Activated CD4-positive, alpha-beta memory T cell treated with anti-CD3 and anti-CD28 coated beads, Interleukin-2, amount 10 ng/mL, durations not matched to agents 7 days and 5 days (primary cell): ENCODE data around the gene NFATC4. TPM values are rescaled to one million over a fixed set of nuclear protein-coding genes. Genes with fewer than 3 reads are reported as not detected.

Source experiments
- CTCF ChIA-PET: fragments of 350-600 bp; sonication (Branson Sonifier 250); formaldehyde crosslinking; loops from one replicate; lab custom pipeline; 2021; ENCODE audit warnings: antibody characterized with exemption, inconsistent platforms; lab: Charles Lee
- POLR2A ChIA-PET: fragments of 350-600 bp; sonication (Branson Sonifier 250); formaldehyde crosslinking; loops from one replicate; lab custom pipeline; 2021; ENCODE audit warnings: antibody characterized with exemption; lab: Charles Lee
- DNase-seq: peaks from one replicate; pipeline ENCODE4 v3.0.0-alpha.2; 2020
- H3K27ac Mint-ChIP-seq: one replicate; pipeline ENCODE4 v1.8.0; 2021; ENCODE audit warnings: mild to moderate bottlenecking, mixed read lengths
- H3K27me3 Mint-ChIP-seq: one replicate; pipeline ENCODE4 v1.8.0; 2021; ENCODE audit warnings: mixed read lengths
- H3K36me3 Mint-ChIP-seq: one replicate; pipeline ENCODE4 v1.8.0; 2021; ENCODE audit warnings: low read depth, mixed read lengths
- H3K4me1 Mint-ChIP-seq: one replicate; pipeline ENCODE4 v1.8.0; 2021; ENCODE audit warnings: mixed read lengths
- H3K4me3 Mint-ChIP-seq: one replicate; pipeline ENCODE4 v1.8.0; 2021; ENCODE audit warnings: mild to moderate bottlenecking, mixed read lengths
- H3K9me3 Mint-ChIP-seq: one replicate; pipeline ENCODE4 v1.8.0; 2021; ENCODE audit warnings: mixed read lengths
- total RNA-seq, 2 experiments: library from RNA; stranded (reverse); gene quantifications; one replicate each; pipeline ENCODE4 v1.2.3, GENCODE V29; 2021

NFATC4 gene
- total RNA-seq, 2 experiments from 2014 or later, result not detected

DNA sequence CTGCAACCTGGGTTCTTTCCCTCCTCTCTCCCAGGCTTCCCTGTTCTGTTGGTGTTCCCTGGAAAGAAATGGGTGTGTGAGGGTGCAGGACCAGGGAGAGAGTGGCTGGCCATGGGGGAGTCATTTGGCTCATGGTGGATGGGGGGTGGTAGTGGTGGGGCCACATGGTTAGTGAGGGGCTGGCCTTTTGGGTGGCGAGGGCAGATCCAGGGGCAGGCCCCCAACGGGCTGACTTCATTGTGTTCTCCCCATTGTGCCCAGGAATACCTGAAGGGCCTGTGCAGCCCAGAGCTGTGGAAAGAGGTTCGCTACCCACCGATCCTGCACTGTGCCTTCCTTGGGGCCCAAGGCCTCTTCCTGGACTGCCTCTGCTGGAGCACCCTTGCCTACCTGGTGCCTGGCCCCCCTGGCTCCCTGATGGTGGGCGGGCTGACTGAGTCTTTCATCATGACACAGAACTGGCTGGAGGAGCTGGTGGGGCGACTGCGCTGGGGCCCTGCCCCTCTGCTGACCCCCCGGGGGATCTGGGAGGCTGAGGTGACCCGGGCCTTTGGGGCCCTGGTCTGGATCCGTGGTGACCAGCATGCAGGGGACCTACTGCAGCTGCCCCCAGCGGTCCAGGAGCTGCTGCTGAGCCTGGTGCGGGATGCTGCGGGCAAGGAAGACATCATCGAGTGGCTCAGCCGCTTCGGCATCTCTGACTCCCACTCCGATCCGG lies 39.8 kb downstream of the NFATC4 start:
- DNase-seq, result no peak
- no peak overlapping the region for H3K4me3 Mint-ChIP-seq
- H3K27me3 Mint-ChIP-seq, result peaks cover 31% of the 10 kb centered on the region
- no peaks in the 10 kb centered on the region for H3K4me1 Mint-ChIP-seq
- no peaks in the 10 kb centered on the region for H3K36me3 Mint-ChIP-seq
- H3K27ac Mint-ChIP-seq, result no peak overlapping the region
- POLR2A ChIA-PET, result interaction anchor here (1.2 kb wide), 1 partner anchor 12 kb away, joined by 3 read pairs; no protein-coding TSS in a partner anchor
- no peaks in the 10 kb centered on the region for H3K9me3 Mint-ChIP-seq
- CTCF ChIA-PET, result interaction anchor here (2.4 to 4.4 kb wide), 2 partner anchors 24 to 75 kb away, joined by 14 to 16 read pairs; no protein-coding TSS in a partner anchor

DNA sequence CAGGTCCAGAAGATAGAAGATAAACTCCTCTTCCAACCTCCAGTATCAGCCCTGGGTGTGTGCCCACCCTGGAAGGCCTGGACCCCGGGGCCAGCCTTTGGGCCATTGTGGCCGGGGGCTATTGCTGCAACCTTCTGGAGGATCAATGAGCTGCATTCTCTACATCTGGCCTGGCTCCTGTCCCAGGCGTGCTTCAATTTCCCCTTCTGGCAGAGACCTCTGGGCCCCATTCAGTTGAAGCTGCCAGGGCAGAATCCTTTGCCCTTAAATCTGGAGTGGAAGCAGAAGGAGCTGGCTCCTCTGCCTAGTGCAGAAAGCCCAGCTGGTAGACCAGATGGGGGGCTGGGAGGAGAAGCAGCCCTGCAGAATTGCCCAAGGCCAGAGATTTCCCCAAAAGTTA lies 40.8 kb downstream of the NFATC4 start:
- H3K27ac Mint-ChIP-seq, result no peak overlapping the region
- no peak for DNase-seq
- H3K9me3 Mint-ChIP-seq, result no peaks in the 10 kb centered on the region
- POLR2A ChIA-PET, result interaction anchor here (1.1 to 1.7 kb wide), 3 partner anchors 11 to 21 kb away, joined by 3 to 4 read pairs (median 4); partner anchors contain the start of genes CBLN3 and KHNYN
- H3K27me3 Mint-ChIP-seq, result peaks cover 23% of the 10 kb centered on the region
- H3K4me1 Mint-ChIP-seq, result no peaks in the 10 kb centered on the region
- CTCF ChIA-PET, result interaction anchor here (1.0 to 4.4 kb wide), 4 partner anchors 14 to 76 kb away, joined by 3 to 18 read pairs (median 10); no protein-coding TSS in a partner anchor
- H3K36me3 Mint-ChIP-seq, result no peaks in the 10 kb centered on the region
- H3K4me3 Mint-ChIP-seq, result no peak overlapping the region

DNA sequence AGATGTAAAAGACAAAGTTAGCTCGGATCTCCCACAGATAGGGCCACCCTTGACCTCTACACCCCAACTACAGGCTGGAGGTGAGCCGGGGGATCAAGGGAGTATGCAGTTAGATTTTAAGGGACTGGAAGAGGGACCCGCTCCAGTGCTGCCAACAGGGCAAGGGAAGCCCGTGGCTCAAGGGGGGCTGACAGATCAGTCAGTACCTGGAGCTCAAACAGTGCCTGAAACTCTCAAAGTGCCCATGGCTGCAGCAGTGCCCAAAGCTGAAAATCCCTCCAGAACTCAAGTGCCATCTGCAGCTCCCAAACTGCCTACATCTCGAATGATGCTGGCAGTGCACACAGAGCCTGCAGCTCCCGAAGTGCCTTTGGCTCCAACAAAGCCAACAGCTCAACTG lies 41.2 kb downstream of the NFATC4 start:
- H3K36me3 Mint-ChIP-seq, result no peaks in the 10 kb centered on the region
- ChIA-PET POLR2A (interaction anchor here (1.1 to 1.7 kb wide), 3 partner anchors 10 to 20 kb away, joined by 3 to 4 read pairs (median 4); partner anchors contain the start of genes CBLN3 and KHNYN), CTCF (interaction anchor here (1.0 to 4.4 kb wide), 4 partner anchors 13 to 76 kb away, joined by 3 to 18 read pairs (median 10); no protein-coding TSS in a partner anchor)

DNA sequence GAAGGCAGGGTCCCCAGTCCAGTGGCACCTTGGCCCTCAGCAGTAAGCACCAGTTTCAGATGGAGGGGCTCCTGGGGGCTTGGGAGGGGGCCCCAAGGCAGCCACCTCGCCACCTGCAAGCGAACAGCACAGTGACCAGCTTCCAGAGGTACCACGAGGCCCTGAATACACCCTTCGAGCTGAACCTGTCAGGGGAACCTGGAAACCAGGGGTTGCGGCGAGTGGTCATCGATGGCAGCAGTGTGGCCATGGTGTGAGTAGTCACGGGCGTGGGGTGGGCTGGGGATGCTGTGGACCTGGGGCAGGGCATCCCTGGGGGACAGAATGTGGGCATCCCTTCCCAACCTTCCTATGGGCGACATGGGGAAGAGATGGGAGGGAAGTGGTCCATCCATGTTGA lies 42.0 kb downstream of the NFATC4 start:
- H3K36me3 Mint-ChIP-seq, result no peaks in the 10 kb centered on the region
- no peak overlapping the region for H3K4me3 Mint-ChIP-seq
- ChIA-PET POLR2A (interaction anchor here (1.3 to 1.7 kb wide), 3 partner anchors 9 to 21 kb away, joined by 3 to 7 read pairs (median 4); no protein-coding TSS in a partner anchor), CTCF (interaction anchor here (1.4 to 4.4 kb wide), 4 partner anchors 14 to 77 kb away, joined by 3 to 18 read pairs (median 12); no protein-coding TSS in a partner anchor)
- no peaks in the 10 kb centered on the region for H3K4me1 Mint-ChIP-seq
- no peak overlapping the region for H3K27ac Mint-ChIP-seq
- no peak for DNase-seq
- H3K9me3 Mint-ChIP-seq, result no peaks in the 10 kb centered on the region
- peaks cover 11% of the 10 kb centered on the region for H3K27me3 Mint-ChIP-seq

More for the DNA sequence above, 41.2 kb downstream of the NFATC4 start:
- Mint-ChIP-seq H3K4me1 (no peaks in the 10 kb centered on the region), H3K4me3 (no peak overlapping the region), H3K27me3 (peaks cover 19% of the 10 kb centered on the region), H3K27ac (no peak overlapping the region), H3K9me3 (no peaks in the 10 kb centered on the region)
- DNase-seq, result no peak

DNA sequence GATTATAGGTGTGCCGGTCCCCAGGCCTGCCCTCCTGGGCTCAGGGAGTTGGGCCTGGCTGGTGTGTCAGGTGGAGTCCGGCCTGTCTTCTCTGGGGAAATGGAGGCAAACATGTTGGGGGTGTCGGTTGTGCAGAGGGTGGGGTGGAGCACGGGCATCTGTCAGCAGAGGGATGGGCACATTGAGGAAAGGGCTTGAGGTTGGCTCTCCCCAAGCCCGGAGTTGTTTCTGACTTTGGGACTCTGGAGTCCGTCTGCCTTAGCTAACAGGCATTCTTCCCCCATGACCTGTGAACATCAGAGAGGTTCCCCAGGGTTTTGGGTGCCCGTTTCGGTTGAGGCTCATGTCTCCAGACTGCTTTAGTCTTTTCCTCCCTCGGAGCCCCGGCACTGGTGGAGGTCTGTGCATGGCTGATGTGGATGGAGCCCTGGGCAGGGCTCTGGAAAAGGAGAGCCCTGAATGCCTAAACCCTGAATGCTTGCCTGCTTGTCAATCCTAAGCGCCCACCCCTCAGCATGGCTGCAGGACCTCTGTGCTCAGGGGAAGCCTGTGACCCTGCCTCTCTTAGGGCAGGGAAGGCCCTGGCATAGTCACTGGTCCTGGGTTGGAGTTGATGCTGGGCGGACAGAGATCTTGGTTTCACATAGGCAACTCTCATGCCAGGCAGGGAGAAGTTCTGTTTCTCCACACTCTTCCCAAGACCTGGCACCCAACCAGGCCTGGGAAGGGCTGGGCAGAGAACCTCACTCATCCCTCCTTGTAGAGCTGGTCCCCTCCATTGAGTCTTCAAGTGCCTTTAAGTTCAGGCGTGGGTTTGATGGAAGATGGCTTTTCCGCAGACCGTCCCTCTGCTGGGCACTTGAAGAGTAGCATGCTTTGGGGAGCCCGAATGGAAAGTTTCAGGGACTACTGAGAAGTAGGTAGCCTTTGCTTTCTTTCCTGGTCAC lies 43.7 kb downstream of the NFATC4 start:
- H3K36me3 Mint-ChIP-seq, result no peaks in the 10 kb centered on the region
- no peak overlapping the region for H3K27ac Mint-ChIP-seq
- POLR2A ChIA-PET, result interaction anchor here (1.5 to 3.5 kb wide), 2 partner anchors 19 kb away, joined by 7 to 20 read pairs; partner anchors contain the start of genes CBLN3 and KHNYN
- DNase-seq, result peak; percentile 43
- H3K27me3 Mint-ChIP-seq, result peaks cover 6% of the 10 kb centered on the region
- no peaks in the 10 kb centered on the region for H3K4me1 Mint-ChIP-seq
- no peak overlapping the region for H3K4me3 Mint-ChIP-seq
- CTCF ChIA-PET, result interaction anchor here (2.8 to 4.4 kb wide), 3 partner anchors 13 to 79 kb away, joined by 9 to 18 read pairs (median 16); no protein-coding TSS in a partner anchor
- no peaks in the 10 kb centered on the region for H3K9me3 Mint-ChIP-seq

DNA sequence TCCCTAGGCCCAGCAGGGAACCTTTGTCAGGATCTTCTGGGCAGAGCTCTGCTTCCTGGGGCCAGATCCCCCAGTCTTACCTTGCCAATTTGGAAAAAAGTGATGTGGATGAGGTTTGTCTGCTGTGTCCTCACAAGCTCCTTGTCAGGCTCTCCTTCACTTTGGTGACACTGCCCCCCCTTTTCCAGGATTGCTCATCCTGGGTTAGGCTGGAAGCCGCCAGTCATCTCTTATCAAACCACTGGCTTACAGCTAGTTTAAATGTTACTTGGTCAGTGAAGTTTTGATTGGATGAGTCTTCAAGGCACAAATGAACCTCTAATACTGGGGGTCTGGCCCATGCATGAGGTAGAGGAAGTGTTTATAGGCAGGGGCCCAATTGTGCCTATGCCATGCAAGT lies 46.1 kb downstream of the NFATC4 start:
- Mint-ChIP-seq H3K27ac (no peak overlapping the region), H3K4me1 (no peaks in the 10 kb centered on the region), H3K9me3 (no peaks in the 10 kb centered on the region), H3K36me3 (no peaks in the 10 kb centered on the region), H3K4me3 (no peak overlapping the region), H3K27me3 (peaks cover 6% of the 10 kb centered on the region)
- CTCF ChIA-PET, result interaction anchor here (0.6 to 1.5 kb wide), 5 partner anchors 9 to 80 kb away, joined by 3 to 10 read pairs (median 4); no protein-coding TSS in a partner anchor
- DNase-seq, result no peak
- POLR2A ChIA-PET, result interaction anchor here (0.7 to 3.5 kb wide), 2 partner anchors 11 to 17 kb away, joined by 3 to 20 read pairs; partner anchors contain the start of genes CBLN3 and KHNYN

DNA sequence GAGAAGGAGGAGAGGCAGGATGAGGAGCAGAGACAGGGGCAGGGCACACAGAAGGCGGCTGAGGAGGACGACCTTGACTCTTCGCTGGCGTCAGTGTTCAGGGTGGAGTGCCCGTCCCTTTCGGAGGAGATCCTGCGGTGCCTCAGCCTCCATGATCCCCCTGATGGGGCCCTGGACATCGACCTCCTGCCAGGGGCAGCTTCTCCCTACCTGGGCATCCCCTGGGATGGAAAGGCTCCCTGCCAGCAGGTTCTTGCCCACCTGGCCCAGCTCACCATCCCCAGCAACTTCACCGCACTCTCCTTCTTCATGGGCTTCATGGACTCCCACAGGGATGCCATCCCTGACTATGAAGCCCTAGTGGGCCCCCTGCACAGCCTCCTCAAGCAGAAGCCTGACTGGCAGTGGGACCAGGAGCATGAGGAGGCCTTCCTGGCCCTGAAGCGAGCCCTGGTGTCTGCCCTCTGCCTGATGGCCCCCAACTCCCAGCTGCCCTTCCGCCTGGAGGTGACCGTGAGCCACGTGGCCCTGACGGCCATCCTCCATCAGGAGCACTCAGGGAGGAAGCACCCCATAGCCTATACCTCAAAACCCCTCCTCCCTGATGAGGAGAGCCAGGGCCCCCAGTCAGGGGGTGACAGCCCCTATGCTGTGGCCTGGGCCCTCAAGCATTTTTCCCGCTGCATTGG lies 46.9 kb downstream of the NFATC4 start:
- Mint-ChIP-seq H3K27me3 (peaks cover 6% of the 10 kb centered on the region), H3K27ac (no peak overlapping the region), H3K4me1 (no peaks in the 10 kb centered on the region), H3K9me3 (no peaks in the 10 kb centered on the region), H3K4me3 (no peak overlapping the region), H3K36me3 (no peaks in the 10 kb centered on the region)
- CTCF ChIA-PET, result interaction anchor here (1.1 kb wide), 1 partner anchor 81 kb away, joined by 3 read pairs; no protein-coding TSS in a partner anchor
- no peak for DNase-seq
- POLR2A ChIA-PET, result interaction anchor here (3.5 kb wide), 1 partner anchor 16 kb away, joined by 20 read pairs; the partner anchor contains the start of genes CBLN3 and KHNYN

DNA sequence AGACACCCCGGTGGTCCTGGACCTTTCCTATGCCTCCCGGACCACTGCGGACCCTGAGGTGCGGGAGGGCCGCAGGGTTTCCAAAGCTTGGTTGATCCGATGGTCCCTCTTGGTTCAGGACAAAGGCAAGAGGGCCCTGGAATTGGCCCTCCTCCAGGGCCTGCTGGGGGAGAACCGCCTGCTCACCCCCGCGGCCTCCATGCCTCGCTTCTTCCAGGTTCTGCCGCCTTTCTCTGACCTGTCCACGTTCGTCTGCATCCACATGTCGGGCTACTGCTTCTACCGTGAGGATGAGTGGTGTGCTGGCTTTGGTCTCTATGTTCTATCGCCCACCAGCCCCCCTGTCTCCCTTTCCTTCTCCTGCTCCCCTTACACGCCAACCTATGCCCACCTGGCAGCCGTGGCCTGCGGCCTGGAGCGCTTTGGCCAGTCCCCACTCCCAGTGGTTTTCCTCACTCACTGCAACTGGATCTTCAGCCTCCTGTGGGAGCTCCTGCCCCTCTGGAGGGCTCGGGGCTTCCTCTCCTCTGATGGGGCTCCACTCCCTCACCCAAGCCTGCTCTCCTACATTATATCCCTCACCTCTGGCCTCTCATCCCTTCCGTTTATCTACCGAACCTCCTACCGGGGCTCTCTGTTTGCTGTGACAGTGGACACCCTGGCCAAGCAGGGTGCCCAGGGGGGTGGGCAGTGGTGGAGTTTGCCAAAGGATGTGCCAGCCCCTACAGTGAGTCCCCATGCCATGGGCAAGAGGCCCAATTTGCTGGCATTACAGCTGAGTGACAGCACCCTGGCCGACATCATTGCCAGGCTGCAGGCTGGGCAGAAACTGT lies 47.7 kb downstream of the NFATC4 start:
- Mint-ChIP-seq H3K4me1 (no peaks in the 10 kb centered on the region), H3K36me3 (no peaks in the 10 kb centered on the region), H3K4me3 (no peak overlapping the region), H3K9me3 (no peaks in the 10 kb centered on the region), H3K27me3 (peaks cover 3% of the 10 kb centered on the region), H3K27ac (no peak overlapping the region)
- CTCF ChIA-PET, result no interaction called here
- DNase-seq, result no peak
- POLR2A ChIA-PET, result interaction anchor here (4.5 kb wide), 1 partner anchor 14 kb away, joined by 48 read pairs; the partner anchor contains the start of genes CBLN3 and KHNYN

DNA sequence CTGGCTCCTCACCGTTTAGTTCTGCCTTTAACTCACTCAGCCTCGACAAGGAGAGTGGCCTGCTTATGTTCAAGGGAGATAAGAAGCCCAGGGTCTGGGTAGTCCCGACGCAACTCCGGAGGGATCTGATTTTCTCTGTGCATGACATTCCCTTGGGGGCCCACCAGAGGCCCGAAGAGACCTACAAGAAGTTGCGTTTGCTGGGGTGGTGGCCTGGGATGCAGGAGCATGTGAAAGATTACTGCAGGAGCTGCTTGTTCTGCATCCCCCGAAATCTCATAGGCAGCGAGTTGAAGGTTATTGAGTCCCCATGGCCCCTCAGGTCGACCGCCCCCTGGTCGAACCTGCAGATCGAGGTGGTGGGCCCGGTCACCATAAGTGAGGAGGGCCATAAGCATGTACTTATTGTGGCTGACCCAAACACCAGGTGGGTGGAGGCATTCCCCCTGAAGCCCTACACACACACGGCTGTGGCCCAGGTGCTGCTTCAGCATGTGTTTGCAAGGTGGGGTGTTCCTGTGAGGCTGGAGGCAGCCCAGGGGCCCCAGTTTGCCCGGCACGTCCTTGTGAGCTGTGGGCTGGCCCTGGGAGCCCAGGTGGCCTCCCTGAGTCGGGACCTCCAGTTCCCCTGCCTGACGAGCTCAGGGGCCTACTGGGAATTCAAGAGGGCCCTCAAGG lies 48.4 kb downstream of the NFATC4 start:
- Mint-ChIP-seq H3K36me3 (no peaks in the 10 kb centered on the region), H3K4me1 (no peaks in the 10 kb centered on the region), H3K27ac (no peak overlapping the region), H3K9me3 (no peaks in the 10 kb centered on the region), H3K27me3 (no peaks in the 10 kb centered on the region), H3K4me3 (no peak overlapping the region)
- POLR2A ChIA-PET, result interaction anchor here (4.5 kb wide), 1 partner anchor 13 kb away, joined by 48 read pairs; the partner anchor contains the start of genes CBLN3 and KHNYN
- CTCF ChIA-PET, result no interaction called here
- DNase-seq, result no peak

DNA sequence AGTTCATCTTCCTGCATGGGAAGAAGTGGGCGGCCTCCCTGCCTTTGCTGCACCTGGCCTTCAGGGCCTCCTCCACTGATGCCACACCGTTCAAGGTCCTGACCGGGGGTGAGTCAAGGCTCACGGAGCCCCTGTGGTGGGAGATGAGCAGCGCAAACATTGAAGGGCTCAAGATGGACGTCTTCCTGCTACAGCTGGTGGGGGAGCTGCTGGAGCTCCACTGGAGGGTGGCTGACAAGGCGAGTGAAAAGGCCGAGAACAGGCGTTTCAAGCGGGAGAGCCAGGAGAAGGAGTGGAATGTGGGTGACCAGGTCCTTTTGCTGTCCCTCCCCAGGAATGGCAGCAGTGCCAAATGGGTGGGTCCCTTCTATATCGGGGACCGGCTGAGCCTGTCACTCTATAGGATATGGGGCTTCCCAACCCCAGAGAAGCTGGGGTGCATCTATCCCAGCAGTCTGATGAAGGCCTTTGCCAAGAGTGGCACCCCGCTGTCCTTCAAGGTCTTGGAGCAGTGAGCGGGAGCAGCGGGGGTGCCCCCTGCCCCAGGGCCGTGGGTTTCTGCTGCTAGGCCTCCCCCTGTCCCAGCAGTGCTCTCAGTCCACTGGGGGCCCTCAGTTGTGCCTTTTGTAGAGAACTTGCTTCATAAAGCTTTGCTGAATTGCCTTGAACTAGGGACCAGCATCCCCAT lies 49.1 kb downstream of the NFATC4 start:
- Mint-ChIP-seq H3K9me3 (no peaks in the 10 kb centered on the region), H3K4me1 (no peaks in the 10 kb centered on the region), H3K27ac (no peak overlapping the region), H3K36me3 (no peaks in the 10 kb centered on the region), H3K4me3 (no peak overlapping the region), H3K27me3 (no peaks in the 10 kb centered on the region)
- DNase-seq, result no peak
- ChIA-PET POLR2A (interaction anchor here (1.2 to 4.5 kb wide), 2 partner anchors 13 to 16 kb away, joined by 4 to 48 read pairs; partner anchors contain the start of genes CBLN3 and KHNYN), CTCF (interaction anchor here (2.7 kb wide), 1 partner anchor 14 kb away, joined by 14 read pairs; no protein-coding TSS in a partner anchor)
